Renal pelvis (tissue), 4 donors: ENCODE results near the gene CIROP. TPM values are rescaled to one million over a fixed set of nuclear protein-coding genes. Genes with fewer than 3 reads are reported as not detected.
A peak's percentile ranks its signal among the peaks of the same experiment; 100 is the strongest.

Source experiments
- DNase-seq: peaks from one replicate; pipeline ENCODE4 v3.0.0-alpha.2; 2013
- polyA plus RNA-seq, 3 donors: library from polyadenylated mRNA; unstranded; fragments of 120-200 nt; gene quantifications; one replicate each; pipeline ENCODE4 v1.2.1, GENCODE V29; 2013; ENCODE audit not compliant: insufficient read length in 3 of 3

CIROP gene
- polyA plus RNA-seq, 3 donors, result 0.06 to 0.18 TPM; not detected in 1

- DNase-seq, result no peak
Observed at GRCh38 chr14:23093991-23094665, 10.7 kb downstream of the CIROP start.

DNA sequence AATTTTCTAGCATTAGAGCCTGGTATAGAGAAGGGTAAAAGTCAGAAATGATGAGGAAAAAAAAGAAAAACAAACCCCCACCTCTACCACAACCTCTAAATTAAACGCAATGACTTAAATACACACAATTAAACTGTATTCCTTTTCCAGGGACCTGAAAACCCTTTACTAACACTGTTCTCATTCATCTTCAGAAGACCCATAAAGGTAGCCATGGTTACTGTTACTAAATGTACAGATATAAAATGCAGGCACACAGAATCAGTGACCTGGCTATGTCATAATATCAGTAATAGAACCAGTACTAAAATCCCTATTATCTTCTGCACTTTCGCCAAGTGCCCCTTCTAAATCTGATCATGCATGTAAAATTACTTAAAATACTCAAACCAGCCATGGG lies 11.3 kb downstream of the CIROP start:
- no peak for DNase-seq

DNA sequence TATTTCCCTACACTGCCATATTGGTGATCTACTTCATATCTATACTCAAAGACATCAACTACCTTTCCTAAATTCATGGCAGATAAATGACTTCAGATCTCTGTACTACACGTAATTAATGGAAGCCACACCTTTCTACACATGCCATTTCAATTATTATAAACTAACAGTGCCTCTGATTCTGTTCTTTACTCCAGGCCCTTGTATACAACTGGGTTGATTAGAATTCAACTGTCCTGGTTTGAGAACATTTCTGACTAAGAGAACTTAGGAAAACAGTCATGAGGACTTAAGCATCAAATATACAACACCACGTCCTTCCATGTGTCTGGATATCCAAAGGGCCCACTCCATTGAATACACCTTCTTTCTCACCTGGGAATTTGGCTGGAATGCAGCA lies 11.7 kb downstream of the CIROP start:
- no peak for DNase-seq

- DNase-seq, result no peak
Observed at GRCh38 chr14:23091294-23092225, 13.2 kb downstream of the CIROP start.

- DNase-seq, result no peak
Observed at GRCh38 chr14:23090254-23090636, 14.5 kb downstream of the CIROP start.

DNA sequence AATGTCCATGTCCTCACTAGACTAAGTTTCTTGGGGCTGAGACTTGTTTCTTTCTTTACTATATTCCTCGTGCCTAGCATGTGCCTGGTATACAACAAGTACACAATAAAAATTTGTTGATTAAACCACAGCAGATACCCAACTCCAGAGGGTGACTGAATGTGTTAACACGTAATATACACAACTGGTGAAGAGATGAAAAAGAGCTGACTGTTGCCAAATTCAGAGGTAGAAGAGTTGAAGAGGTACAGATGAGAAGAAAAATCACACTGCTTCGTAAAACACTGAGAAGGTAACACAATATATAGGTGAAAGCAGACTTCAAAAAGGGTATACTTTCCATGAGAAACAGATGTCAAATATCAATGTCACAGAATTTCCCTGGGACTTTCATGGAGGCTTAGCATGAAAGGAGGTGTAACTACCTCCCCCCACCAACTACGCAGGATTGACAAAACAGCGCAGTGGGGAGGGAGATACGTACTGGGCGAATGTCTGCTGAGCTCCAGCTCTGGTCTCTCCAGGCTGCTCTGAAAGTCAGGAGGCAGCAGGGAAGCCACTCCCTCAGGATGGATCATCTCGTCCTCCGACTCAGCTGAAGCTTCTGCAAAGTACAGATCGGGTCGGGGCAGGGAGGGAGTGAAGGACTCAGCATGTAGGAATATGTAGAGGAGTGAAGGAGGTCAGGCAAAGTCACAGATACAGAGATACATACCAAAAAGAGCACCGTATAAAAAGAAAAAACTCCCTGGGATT lies 15.1 kb downstream of the CIROP start:
- no peak for DNase-seq

GRCh38 chr14:23086565-23086964 lies 18.2 kb downstream of the CIROP start:
- no peak for DNase-seq

DNA sequence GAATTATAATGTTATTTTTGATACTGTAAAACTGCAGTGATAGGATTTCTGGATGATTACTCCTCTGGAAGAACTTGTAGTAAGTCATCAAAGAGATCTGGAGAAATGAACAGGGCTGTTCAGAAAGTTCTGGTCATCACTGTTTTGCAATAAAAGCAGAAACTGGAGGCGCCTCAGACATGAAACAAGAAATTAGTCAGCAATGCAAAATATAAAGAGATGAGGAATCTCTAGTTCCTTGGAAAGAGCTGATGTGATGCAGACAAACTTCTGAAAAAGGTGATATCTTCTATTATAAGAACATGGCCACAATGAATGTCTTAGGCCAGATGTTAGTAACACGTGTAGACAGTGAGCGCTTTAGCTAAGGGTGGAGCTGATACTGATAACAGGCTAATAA lies 19.3 kb downstream of the CIROP start:
- DNase-seq, result no peak

DNA sequence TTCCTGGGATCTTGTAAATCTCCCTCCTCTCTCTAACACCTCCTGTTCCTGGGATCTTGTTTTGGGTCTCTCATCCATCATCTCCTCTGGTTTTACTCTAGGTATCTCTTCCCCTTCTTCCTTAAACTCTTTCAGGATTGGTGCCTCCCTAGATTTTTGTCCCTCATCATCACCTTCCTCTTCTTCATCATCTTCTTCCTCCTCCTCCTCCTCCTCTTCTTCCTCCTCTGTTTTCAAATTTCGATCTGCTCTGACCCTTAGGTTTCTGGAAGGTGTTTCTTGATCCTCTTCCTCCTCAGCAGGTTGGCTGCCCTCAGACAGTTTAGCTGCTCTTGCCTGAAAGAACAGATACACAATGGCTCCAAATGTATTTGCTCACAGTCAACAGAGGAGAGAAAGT lies 24.3 kb downstream of the CIROP start:
- DNase-seq, result no peak

- DNase-seq, result no peak
Observed at GRCh38 chr14:23079716-23080115, 25.1 kb downstream of the CIROP start.

- no peak for DNase-seq
Observed at GRCh38 chr14:23078692-23079116, 26.1 kb downstream of the CIROP start.

DNA sequence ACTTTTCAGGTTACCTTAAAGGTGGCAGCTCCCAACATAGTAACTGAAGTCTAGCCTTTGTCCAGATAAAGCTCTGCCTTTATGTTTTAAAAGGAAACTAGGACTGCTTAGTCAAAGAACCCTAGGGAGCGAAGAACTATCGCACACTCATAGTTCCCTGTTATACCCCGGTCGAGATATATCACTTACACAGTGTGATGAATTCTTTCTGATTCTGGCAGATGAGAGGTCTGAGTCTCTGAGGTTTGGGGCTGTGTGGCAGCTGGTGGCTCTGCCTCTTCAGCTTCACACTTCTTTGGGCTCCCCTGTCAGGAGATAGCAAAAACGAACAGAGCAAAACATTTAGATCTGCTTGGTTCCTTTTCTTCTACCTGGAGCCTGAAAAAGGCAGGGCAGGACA lies 26.8 kb downstream of the CIROP start:
- DNase-seq, result no peak

DNA sequence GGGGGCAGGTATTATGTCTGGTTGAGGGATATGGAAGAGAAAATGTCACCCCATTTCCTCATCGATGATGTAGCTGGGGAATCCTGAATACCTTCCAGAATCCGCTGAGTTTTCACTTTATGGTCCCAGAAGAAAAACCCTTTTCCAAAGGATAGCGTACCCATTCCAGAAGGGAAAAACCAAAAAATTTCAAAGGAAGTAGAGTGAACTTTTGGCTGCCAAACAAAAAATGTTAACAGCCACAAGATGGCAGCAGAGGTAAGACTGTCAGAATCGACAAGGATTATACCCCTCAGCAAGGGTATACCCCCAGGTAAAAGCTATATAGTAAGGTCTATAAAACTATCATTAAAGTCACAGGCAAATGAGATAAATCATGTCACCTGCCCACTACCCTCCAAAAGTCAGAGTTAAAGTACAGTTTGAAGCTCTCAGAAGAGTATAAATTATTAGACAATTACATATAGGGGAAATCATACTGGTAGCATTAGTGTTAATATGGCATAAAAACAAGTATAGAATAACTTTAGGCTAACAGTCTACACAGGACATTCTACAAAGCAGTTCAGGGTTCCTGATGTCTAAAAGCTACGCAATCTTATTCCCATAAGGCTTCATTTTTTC lies 27.9 kb downstream of the CIROP start:
- no peak for DNase-seq

- no peak for DNase-seq
Observed at GRCh38 chr14:23074906-23075305, 29.9 kb downstream of the CIROP start.

DNA sequence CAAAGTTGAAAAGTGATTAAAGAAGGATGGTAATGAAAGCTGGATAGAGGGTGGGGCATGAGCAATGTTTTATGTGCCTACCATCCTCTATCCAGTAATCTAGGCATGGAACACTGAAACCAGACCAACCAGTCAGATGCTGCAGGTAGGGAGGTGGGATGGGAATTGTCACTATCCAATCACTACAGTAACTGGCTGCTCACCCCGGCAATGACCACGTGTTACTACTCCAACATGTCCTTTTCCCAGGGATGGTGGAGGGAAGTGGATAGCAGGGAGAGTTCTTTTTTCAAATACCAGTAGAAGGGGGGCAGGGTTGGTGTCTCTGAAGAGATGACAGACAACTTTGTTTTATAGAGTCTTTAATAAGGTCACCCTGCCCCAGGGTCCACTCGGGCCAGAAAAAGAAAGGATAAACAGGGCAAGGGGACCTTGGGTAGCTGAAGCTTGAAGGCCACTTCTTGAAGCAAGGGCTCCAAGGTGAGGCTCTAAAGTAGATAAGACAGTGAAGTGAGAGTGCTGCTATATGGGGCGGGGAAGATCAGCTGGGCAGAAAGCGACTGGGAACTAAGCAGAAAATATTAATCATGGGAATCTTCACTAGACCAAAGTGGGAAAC lies 32.8 kb downstream of the CIROP start:
- DNase-seq, result no peak

DNA sequence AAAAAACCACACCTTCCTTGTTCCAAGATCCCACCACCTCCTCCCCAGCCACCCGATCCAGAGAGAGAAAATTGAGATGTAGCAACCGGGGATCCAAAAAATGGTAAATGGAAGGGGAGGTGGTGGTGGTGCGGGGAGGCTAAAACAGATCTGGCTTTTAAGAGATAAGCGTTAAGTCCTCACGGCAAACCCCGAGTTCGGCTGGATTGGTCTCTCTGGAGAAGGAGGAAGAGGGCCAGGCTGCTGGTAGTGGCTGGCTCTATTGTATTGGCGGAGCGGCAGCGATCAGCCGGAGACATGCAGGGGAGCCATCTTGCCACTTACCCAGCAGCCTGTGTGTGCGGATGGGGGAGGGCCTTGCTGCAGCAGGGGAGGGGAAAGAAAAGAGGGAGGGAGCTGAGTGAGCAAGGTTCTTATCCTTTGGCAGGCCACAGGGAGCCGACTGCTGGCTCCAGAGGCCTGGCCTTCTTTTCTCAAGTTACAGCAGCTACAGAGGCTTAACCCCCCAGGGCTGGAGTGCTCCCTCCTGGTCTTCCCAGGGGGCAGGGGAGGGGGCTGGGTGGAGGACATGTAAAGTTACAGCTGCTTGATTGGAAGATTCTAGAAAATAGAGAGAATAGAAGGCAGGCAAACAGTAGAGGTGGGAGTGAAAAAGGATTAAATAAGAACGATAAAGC lies 33.4 kb downstream of the CIROP start:
- DNase-seq, result peak; percentile 90

DNA sequence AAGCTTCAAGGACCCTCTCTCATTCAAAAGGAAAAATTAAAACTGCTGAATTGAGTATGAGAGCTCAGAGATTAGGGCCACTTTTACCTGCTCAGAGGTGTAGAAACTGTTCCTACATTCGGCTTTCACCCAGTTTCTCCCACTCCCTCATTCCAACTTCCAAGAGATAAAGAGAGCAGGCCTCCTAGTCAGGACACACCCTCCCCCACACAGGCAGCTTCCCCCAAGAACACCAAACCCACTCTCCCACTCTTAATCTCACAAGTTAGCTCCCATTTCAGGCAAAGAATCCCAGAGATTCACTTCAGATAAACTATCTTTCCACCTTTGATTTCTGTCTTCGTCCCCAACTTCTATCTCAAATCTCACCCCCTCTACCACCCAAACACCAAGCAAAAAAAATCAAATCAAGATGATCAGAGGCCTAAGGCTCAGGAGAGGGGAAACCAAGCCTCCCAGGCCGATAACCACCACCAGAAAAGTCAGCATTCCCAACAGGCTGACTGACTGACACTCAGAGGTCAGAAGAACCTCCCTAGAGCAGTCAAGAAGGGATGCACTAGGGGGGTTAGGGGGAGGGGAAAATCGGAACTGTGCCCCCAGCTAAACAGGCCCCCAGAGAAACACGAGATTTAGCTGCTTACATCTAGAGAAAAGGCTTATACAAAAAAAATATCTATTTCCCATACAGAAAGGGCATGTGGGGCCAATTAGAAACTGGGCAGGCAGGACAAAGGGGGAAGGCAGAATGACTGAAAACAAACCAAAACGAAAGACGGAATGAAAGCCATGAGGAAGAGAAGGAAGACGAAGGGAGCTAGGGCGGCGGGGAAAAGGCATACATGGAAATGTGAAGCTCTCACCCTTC lies 34.3 kb downstream of the CIROP start:
- DNase-seq, result no peak

GRCh38 chr14:23069413-23069806 lies 35.4 kb downstream of the CIROP start:
- no peak for DNase-seq

DNA sequence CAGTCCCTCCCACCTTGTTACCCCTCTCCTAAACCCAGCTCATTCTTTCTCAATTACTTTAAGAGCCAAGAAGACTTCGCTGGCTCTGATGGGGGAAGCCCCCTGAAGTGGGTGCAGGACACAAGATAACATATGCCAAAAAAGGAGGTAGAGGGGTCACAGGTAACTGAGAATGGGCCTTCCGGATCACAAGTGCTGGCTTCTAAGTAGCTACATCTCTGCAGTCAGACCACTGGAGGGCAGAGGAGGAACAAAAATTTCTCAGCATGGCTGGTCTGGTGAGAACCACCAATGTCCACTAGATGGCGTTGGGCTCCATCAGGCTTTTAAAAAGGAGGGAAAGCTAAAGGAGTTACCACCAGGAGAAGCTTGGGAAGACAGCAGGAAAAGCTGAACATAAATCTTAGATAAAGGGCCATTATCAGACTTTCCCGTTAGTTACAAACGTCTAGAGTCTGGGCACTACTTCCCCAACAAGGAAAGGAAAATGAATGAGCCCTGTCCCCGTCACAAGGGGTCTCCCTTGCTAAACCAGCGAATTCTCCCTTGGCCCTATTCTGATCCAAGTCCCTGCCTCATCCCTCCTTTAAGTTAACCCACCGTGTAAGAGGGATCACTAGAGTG lies 35.9 kb downstream of the CIROP start:
- peak; percentile 92 for DNase-seq
